GM23248 (cell line): ENCODE results near the gene PPP2R3B. TPM values are rescaled to one million over a fixed set of nuclear protein-coding genes. Genes with fewer than 3 reads are reported as not detected.

Source experiments
- DNase-seq: peaks from one replicate; pipeline ENCODE4 v3.0.0-alpha.2; 2015
- H2AFZ ChIP-seq: fragments of 200-600 bp; sonication (generic); 2 replicates; pipeline ENCODE4 v1.6.1; 2016; ENCODE audit warnings: antibody characterized with exemption
- H3F3A ChIP-seq: fragments of 200-600 bp; sonication (generic); 2 replicates; pipeline ENCODE4 v1.6.1; 2016; ENCODE audit warnings: mild to moderate bottlenecking, antibody characterized with exemption, mixed run types; ENCODE audit not compliant: insufficient read depth
- H3K27ac ChIP-seq: fragments of 200-600 bp; sonication (generic); 2 replicates; pipeline ENCODE4 v1.5.1; 2016; ENCODE audit warnings: mild to moderate bottlenecking
- H3K27me3 ChIP-seq: fragments of 200-600 bp; sonication (generic); replicated peaks from 2 replicates; pipeline ENCODE4 v1.6.1; 2016; ENCODE audit warnings: mild to moderate bottlenecking; ENCODE audit not compliant: insufficient read depth
- H3K36me3 ChIP-seq: fragments of 200-600 bp; sonication (generic); 2 replicates; pipeline ENCODE4 v1.6.1; 2016; ENCODE audit warnings: low read depth, mild to moderate bottlenecking
- H3K4me1 ChIP-seq: fragments of 200-600 bp; sonication (generic); 2 replicates; pipeline ENCODE4 v1.6.1; 2016; ENCODE audit warnings: mild to moderate bottlenecking; ENCODE audit not compliant: insufficient read depth
- H3K4me2 ChIP-seq: fragments of 200-600 bp; sonication (generic); one replicate; pipeline ENCODE4 v1.6.1; 2016; ENCODE audit warnings: mild to moderate bottlenecking; ENCODE audit not compliant: unreplicated experiment
- H3K4me3 ChIP-seq: fragments of 200-600 bp; sonication (generic); 2 replicates; pipeline ENCODE4 v1.5.1; 2016; ENCODE audit warnings: mild to moderate bottlenecking
- H3K79me2 ChIP-seq: fragments of 200-600 bp; sonication (generic); 2 replicates; pipeline ENCODE4 v1.6.1; 2016; ENCODE audit warnings: mild to moderate bottlenecking; ENCODE audit not compliant: insufficient read depth
- H3K9ac ChIP-seq: fragments of 200-600 bp; sonication (generic); 2 replicates; pipeline ENCODE4 v1.6.1; 2016; ENCODE audit warnings: mild to moderate bottlenecking
- H3K9me2 ChIP-seq: fragments of 200-600 bp; sonication (generic); 2 replicates; pipeline ENCODE4 v1.6.1; 2016; ENCODE audit warnings: mixed run types, mild to moderate bottlenecking, moderate library complexity; ENCODE audit not compliant: insufficient read depth
- H3K9me3 ChIP-seq: fragments of 200-600 bp; sonication (generic); one replicate; pipeline ENCODE4 v1.6.1; 2017; ENCODE audit warnings: low read depth
- H4K20me1 ChIP-seq: fragments of 200-600 bp; sonication (generic); 2 replicates; pipeline ENCODE4 v1.6.0; 2016; ENCODE audit not compliant: insufficient read depth
- EZH2 ChIP-seq: fragments of 200-600 bp; sonication (generic); IDR thresholded peaks from 2 replicates; pipeline ENCODE4 v1.6.1; 2018; ENCODE audit warnings: antibody characterized with exemption, mild to moderate bottlenecking; ENCODE audit not compliant: insufficient read depth, poor library complexity, severe bottlenecking
- EZH2phosphoT487 ChIP-seq: fragments of 200-600 bp; sonication (generic); IDR thresholded peaks from 2 replicates; pipeline ENCODE4 v1.6.1; 2018; ENCODE audit warnings: antibody characterized with exemption, moderate library complexity, mild to moderate bottlenecking, low read depth; ENCODE audit not compliant: insufficient read depth
- WGBS, 2 experiments: methylation state at CpG; one replicate each; pipeline ENCODE4 v1.1.6; 2015 to 2017; ENCODE audit warnings: low lambda C conversion rate in 2 of 2, low coverage in 1 of 2; ENCODE audit errors: missing lambda C conversion rate in 2 of 2; 5-methylcytosine and 5-hydroxymethylcytosine counted together
- in situ Hi-C: fragments of 300-500 bp; cut with MboI; formaldehyde crosslinking; loops from 2 replicates; pipeline ENCODE4 v1.15.0; 2020
- polyA plus RNA-seq: library from polyadenylated mRNA; unstranded; fragments of >200 nt; fragmentation: Nextera tagmentation; extraction: Ambion mirVana; gene quantifications from 2 replicates; pipeline ENCODE4 v1.2.1, GENCODE V29; 2016
- total RNA-seq: library from RNA; depleted of rRNA; stranded (reverse); fragments of >200 nt; shearing (Covaris generic); gene quantifications from 2 replicates; pipeline ENCODE4 v1.2.3, GENCODE V29; 2014

Gene PPP2R3B
- total and polyA plus RNA-seq, 2 experiments from 2014 or later, result 7.4 to 16.6 TPM

DNA sequence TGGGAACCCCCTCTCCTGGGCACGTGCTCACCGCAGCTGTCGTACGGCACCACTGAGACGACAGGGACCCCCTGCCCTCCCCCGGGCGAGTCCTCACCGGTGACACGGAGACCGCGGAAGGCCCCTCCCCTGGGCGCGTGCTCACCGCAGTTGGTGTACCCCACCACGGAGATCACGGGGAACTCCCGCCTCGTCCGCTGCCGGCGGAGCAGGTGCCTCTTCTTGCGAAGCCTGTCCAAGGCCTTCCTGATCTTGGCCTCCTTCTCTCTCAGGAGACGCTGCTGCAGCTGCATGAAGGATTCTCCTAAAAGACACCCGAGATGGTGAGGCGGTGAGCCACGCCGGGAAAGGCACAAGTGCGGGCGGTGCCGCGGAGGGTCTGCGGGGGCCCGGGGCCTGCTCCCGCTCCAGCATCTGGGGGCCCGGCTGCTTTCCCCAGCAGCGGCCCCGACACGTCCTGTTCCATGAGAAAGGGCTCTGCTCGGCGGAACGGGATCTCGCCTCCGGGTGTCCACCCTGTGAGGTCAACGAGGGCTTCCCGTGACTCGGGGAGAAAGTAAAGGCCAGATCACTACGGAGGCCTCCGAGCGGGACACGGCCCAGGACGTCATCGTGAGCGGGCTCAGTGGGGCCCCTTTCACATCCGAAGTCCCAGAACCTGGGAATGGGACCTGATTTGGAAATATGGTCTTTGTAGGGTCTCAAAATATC, 73.9 kb downstream of the PPP2R3B start:
- no peaks in the 10 kb centered on the region for H3K9me2 ChIP-seq
- TF ChIP-seq EZH2phosphoT487 (no peak), EZH2 (no peak)
- H3K9ac ChIP-seq, result no peak overlapping the region
- in situ Hi-C loops, result no loop called here
- H3K79me2 ChIP-seq, result peaks cover 12% of the 10 kb centered on the region; the same call in 1 of the 2 replicates
- H3K9me3 ChIP-seq, result no peaks in the 10 kb centered on the region
- H3K4me3 ChIP-seq, result no peak overlapping the region
- H3K27ac ChIP-seq, result no peak overlapping the region
- WGBS, 2 experiments, result 92 to 95% methylated on average over 26 to 54 of the region's 54 CpGs
- no peaks in the 10 kb centered on the region for H3K4me1 ChIP-seq
- H3F3A ChIP-seq, result no peaks in the 10 kb centered on the region
- H4K20me1 ChIP-seq, result no peaks in the 10 kb centered on the region
- no peaks in the 10 kb centered on the region for H3K27me3 ChIP-seq
- H3K4me2 ChIP-seq, result no peak overlapping the region
- no peak for DNase-seq
- peaks cover 4% of the 10 kb centered on the region; the same call in 1 of the 2 replicates for H3K36me3 ChIP-seq
- no peak overlapping the region for H2AFZ ChIP-seq

GRCh38 chrX:311156-312129, 75.3 kb downstream of the PPP2R3B start:
- in situ Hi-C loops, result no loop called here
- H3K9me2 ChIP-seq, result no peaks in the 10 kb centered on the region
- peaks cover 13% of the 10 kb centered on the region; the same call in 1 of the 2 replicates for H3K36me3 ChIP-seq
- no peaks in the 10 kb centered on the region for H4K20me1 ChIP-seq
- no peaks in the 10 kb centered on the region for H3K9me3 ChIP-seq
- no peak for DNase-seq
- no peaks in the 10 kb centered on the region for H3K27me3 ChIP-seq
- H2AFZ ChIP-seq, result no peak overlapping the region
- 97% methylated on average over 43 to 65 of the region's 69 CpGs for WGBS, 2 experiments
- H3K4me3 ChIP-seq, result no peak overlapping the region
- no peak overlapping the region for H3K9ac ChIP-seq
- no peaks in the 10 kb centered on the region for H3K4me1 ChIP-seq
- no peak overlapping the region for H3K4me2 ChIP-seq
- no peak for TF ChIP-seq EZH2
- TF ChIP-seq EZH2phosphoT487, result no peak
- H3K79me2 ChIP-seq, result 0 out of 2 replicates have a peak, but pooled peaks cover 3% of the 10 kb centered on the region
- 0 out of 2 replicates have a peak, but pooled peaks cover 3% of the 10 kb centered on the region for H3F3A ChIP-seq
- H3K27ac ChIP-seq, result no peak overlapping the region

GRCh38 chrX:310621-311155, 76.0 kb downstream of the PPP2R3B start:
- Histone ChIP-seq H3K4me3 (no peak overlapping the region), H2AFZ (no peak overlapping the region), H3K27ac (no peak overlapping the region), H3K4me1 (no peaks in the 10 kb centered on the region), H3K9me3 (no peaks in the 10 kb centered on the region), H3K9ac (no peak overlapping the region), H3K27me3 (no peaks in the 10 kb centered on the region), H3K79me2 (no peaks in the 10 kb centered on the region), H3F3A (peaks cover 10% of the 10 kb centered on the region; the same call in 1 of the 2 replicates), H3K4me2 (no peak overlapping the region), H4K20me1 (no peaks in the 10 kb centered on the region), H3K9me2 (no peaks in the 10 kb centered on the region), H3K36me3 (peaks cover 21% of the 10 kb centered on the region)
- TF ChIP-seq EZH2phosphoT487 (no peak), EZH2 (no peak)
- in situ Hi-C loops, result no loop called here
- no peak for DNase-seq
- WGBS, 2 experiments, result 93 to 98% methylated on average over 23 to 25 of the region's 25 CpGs

DNA sequence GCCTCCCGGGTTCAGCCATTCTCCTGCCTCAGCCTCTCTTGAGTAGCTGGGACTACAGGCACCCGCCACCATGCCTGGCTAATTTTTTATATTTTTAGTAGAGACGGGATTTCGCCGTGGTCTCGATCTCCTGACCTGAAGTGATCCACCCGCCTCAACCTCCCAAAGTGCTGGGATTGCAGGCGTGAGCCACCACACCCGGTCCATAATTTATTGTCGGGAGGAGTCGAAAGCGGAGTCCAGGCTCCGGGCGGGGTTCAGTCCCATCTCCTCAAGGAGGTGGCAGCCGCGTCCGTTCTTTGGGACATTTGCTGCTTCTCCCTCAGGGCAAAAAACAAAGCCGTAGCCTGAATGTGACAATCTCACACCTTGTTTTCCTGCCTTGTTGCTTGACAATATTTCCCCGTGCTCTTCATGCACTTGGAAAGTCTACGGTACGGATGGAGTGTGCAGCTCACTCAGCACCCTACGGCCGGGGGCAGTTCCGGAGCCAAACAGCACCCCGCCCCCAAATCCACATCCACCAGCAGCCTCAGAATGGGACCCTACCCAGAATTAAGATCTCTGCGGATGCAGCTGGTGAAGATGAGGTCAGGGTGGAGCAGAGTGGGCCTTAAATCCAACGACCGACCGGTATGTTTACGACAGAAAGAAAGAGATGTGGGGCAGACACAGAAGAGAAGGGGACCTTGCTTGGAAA, 77.7 kb downstream of the PPP2R3B start:
- Histone ChIP-seq H3K4me2 (no peak overlapping the region), H3K9me2 (no peaks in the 10 kb centered on the region), H4K20me1 (no peaks in the 10 kb centered on the region), H3K27me3 (no peaks in the 10 kb centered on the region), H3K4me3 (no peak overlapping the region), H3F3A (peaks cover 10% of the 10 kb centered on the region; the same call in 1 of the 2 replicates), H3K4me1 (no peaks in the 10 kb centered on the region), H3K27ac (no peak overlapping the region), H3K36me3 (peaks cover 23% of the 10 kb centered on the region), H3K9me3 (no peaks in the 10 kb centered on the region), H3K9ac (no peak overlapping the region), H2AFZ (no peak overlapping the region), H3K79me2 (no peaks in the 10 kb centered on the region)
- TF ChIP-seq EZH2phosphoT487, result no peak
- no peak for TF ChIP-seq EZH2
- no peak for DNase-seq
- in situ Hi-C loops, result no loop called here
- 89 to 91% methylated on average over 30 of the region's 30 CpGs for WGBS, 2 experiments
